Measurements from ENCODE around the gene DAB2.

- no peak for TF ChIP-seq POLR2A (IDR thresholded peaks at IDR 0.05)
- TF ChIP-seq POLR2AphosphoS5 (IDR thresholded peaks at IDR 0.05), result no peak
Measured at GRCh38 chr5:39409033-39409432, 15.7 kb downstream of the DAB2 start.

Data from breast epithelium (tissue), 3 donors.